ENCODE measurements around the gene ITGB3.

GRCh38 chr17:47332287-47332686 lies 78.7 kb downstream of the ITGB3 start:
- TF ChIP-seq POLR2A (IDR thresholded peaks at IDR 0.05): no peak
- TF ChIP-seq, protein P1, sequence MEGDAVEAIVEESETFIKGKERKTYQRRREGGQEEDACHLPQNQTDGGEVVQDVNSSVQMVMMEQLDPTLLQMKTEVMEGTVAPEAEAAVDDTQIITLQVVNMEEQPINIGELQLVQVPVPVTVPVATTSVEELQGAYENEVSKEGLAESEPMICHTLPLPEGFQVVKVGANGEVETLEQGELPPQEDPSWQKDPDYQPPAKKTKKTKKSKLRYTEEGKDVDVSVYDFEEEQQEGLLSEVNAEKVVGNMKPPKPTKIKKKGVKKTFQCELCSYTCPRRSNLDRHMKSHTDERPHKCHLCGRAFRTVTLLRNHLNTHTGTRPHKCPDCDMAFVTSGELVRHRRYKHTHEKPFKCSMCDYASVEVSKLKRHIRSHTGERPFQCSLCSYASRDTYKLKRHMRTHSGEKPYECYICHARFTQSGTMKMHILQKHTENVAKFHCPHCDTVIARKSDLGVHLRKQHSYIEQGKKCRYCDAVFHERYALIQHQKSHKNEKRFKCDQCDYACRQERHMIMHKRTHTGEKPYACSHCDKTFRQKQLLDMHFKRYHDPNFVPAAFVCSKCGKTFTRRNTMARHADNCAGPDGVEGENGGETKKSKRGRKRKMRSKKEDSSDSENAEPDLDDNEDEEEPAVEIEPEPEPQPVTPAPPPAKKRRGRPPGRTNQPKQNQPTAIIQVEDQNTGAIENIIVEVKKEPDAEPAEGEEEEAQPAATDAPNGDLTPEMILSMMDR (IDR thresholded peaks at IDR 0.05): no peak

Measured in thyroid gland (tissue), 4 donors.